BLaER1 (cell line): Measurements from ENCODE around the gene PPP1R3F.
"Not testable (repeated sequence)": the region's sequence is repeated elsewhere in the genome, so short reads cannot be mapped to it uniquely, and the experiment has no call there.

Experiments used
- H3K27ac ChIP-seq: shearing (Covaris generic); formaldehyde crosslinking; 2 replicates; pipeline ENCODE4 v1.8.1; 2022
- H3K27me3 ChIP-seq: shearing (Covaris generic); formaldehyde crosslinking; 2 replicates; pipeline ENCODE4 v1.8.1; 2022
- H3K36me3 ChIP-seq: shearing (Covaris generic); formaldehyde crosslinking; 2 replicates; pipeline ENCODE4 v1.8.1; 2022
- H3K4me1 ChIP-seq: shearing (Covaris generic); formaldehyde crosslinking; 2 replicates; pipeline ENCODE4 v1.8.1; 2022
- H3K4me2 ChIP-seq: shearing (Covaris generic); formaldehyde crosslinking; 2 replicates; pipeline ENCODE4 v1.8.1; 2022
- H3K4me3 ChIP-seq: shearing (Covaris generic); formaldehyde crosslinking; 2 replicates; pipeline ENCODE4 v1.8.1; 2022
- H3K9ac ChIP-seq: shearing (Covaris generic); formaldehyde crosslinking; 2 replicates; pipeline ENCODE4 v1.8.1; 2022
- H3K9me3 ChIP-seq: shearing (Covaris generic); formaldehyde crosslinking; 2 replicates; pipeline ENCODE4 v1.8.1; 2022
- H4K20me1 ChIP-seq: shearing (Covaris generic); formaldehyde crosslinking; 2 replicates; pipeline ENCODE4 v1.8.1; 2022
- Cebpa-rat ChIP-seq: shearing (Covaris generic); IDR thresholded peaks from 2 replicates; pipeline ENCODE4 v1.8.1; 2022

PPP1R3F gene

DNA sequence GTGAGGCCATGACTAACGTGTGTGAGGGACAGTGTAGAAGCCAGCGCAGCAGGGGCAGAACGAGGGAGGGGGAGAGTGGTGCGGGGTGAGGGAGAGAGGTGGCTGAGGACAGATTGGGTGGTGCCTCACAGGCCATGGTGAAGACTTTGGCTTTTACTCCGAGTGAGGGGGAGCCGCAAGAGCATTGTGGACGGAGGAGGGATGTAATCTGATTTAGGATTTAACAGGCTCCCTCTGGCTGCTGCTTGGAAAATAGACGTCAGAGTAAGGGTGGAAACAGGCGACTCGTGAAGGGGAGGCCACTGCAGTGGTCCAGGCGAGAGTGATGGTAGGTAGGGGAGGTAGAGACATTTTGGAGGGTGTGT is 13.0 kb downstream of the PPP1R3F start:
- Histone ChIP-seq H3K9me3 (no peaks in the 10 kb centered on the region), H3K4me2 (no peak overlapping the region), H4K20me1 (peaks cover 18% of the 10 kb centered on the region; the same call in 1 of the 2 replicates), H3K27ac (no peak overlapping the region), H3K4me3 (no peak overlapping the region), H3K9ac (no peak overlapping the region), H3K36me3 (peaks cover 11% of the 10 kb centered on the region; the same call in 1 of the 2 replicates), H3K27me3 (peaks cover 89% of the 10 kb centered on the region), H3K4me1 (no peaks in the 10 kb centered on the region)
- TF ChIP-seq Cebpa-rat = no peak

DNA sequence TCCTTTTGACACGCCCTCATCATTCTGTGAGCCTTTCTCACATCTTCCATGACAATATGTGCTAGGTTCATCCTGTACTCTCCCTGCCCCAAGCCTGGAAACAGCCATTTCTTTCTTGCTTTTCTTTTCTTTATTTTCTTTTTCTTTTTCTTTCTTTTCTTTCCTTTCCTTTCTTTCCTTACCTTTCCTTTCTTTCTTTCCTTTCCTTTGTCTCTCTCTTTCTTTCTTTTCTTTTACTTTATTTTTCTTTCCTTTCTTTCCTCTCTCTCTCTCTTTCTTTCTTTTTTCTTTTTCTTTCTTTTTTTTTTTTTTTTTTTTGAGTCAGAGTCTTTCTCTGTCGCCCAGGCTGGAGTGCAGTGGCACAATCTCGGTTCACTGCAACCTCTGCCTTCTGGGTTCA is 14.6 kb downstream of the PPP1R3F start:
- no peak overlapping the region for H3K9ac ChIP-seq
- peaks cover 11% of the 10 kb centered on the region; the same call in 1 of the 2 replicates for H3K36me3 ChIP-seq
- H3K27me3 ChIP-seq = peaks cover 87% of the 10 kb centered on the region
- H3K4me1 ChIP-seq = no peaks in the 10 kb centered on the region
- no peak overlapping the region for H3K4me2 ChIP-seq
- no peaks in the 10 kb centered on the region for H3K9me3 ChIP-seq
- no peak overlapping the region for H3K4me3 ChIP-seq
- no peak for TF ChIP-seq Cebpa-rat
- no peak overlapping the region for H3K27ac ChIP-seq
- peaks cover 5% of the 10 kb centered on the region; the same call in 1 of the 2 replicates for H4K20me1 ChIP-seq

DNA sequence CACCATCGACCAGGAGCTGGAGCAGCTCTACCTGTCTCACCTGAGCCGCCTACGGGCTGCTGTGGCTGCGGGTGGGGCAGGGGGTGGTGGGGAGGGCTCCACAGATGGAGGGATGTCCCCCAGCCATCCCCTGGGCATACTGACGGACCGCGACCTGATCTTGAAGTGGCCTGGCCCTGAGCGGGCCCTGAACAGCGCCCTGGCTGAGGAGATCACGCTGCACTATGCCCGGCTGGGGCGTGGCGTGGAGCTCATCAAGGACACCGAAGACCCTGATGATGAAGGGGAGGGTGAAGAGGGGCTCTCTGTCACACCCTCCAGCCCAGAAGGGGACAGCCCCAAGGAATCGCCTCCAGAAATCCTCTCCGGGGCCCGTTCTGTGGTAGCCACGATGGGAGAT is 16.5 kb downstream of the PPP1R3F start:
- no peak overlapping the region for H3K4me3 ChIP-seq
- peaks cover 11% of the 10 kb centered on the region; the same call in 1 of the 2 replicates for H3K36me3 ChIP-seq
- no peak overlapping the region for H3K9ac ChIP-seq
- TF ChIP-seq Cebpa-rat = no peak
- H3K27ac ChIP-seq = no peak overlapping the region
- no peaks in the 10 kb centered on the region for H3K4me1 ChIP-seq
- no peak overlapping the region for H3K4me2 ChIP-seq
- no peaks in the 10 kb centered on the region for H3K9me3 ChIP-seq
- peaks cover 5% of the 10 kb centered on the region; the same call in 1 of the 2 replicates for H4K20me1 ChIP-seq
- H3K27me3 ChIP-seq = peaks cover 90% of the 10 kb centered on the region

DNA sequence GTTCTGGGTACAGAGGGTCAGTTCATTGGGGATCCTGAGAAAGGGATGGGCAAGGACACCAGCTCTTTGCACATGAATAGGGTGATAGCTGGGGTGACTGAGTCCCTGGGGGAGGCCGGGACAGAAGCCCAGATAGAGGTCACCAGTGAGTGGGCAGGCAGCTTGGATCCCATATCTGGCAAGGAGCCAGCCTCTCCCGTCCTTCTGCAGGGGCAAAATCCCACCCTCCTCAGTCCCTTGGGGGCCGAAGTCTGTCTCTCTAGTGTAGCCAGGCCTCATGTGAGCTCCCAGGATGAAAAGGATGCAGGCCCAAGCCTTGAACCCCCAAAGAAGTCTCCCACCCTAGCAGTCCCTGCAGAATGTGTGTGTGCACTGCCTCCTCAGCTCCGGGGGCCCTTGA is 17.0 kb downstream of the PPP1R3F start:
- Histone ChIP-seq H3K36me3 (peaks cover 11% of the 10 kb centered on the region; the same call in 1 of the 2 replicates), H3K4me2 (no peak overlapping the region), H3K4me1 (no peaks in the 10 kb centered on the region), H3K9me3 (no peaks in the 10 kb centered on the region), H3K27ac (no peak overlapping the region), H3K4me3 (no peak overlapping the region), H3K27me3 (peaks cover 91% of the 10 kb centered on the region), H4K20me1 (peaks cover 5% of the 10 kb centered on the region; the same call in 1 of the 2 replicates), H3K9ac (no peak overlapping the region)
- TF ChIP-seq Cebpa-rat = no peak

DNA sequence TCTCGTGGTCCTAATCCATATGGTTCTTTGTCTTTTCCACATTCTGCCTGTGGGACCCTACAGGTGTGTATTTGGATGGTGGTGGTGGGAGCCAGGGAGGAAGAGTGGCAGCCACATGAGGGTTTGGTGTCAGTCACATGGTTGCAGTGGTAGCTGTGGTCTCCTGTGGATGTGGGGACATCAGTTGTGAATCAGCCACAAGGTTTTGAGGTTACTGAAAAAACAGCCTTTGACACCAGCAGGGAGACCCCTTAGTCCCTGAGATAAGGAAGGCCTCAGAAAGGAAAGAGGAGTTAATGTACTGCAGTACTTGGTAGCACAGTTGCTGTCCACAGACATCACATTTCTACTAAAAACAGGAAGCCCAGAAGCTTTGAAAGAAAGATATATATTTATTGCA is 18.1 kb downstream of the PPP1R3F start:
- H3K27me3 ChIP-seq = peaks cover 86% of the 10 kb centered on the region
- H3K36me3 ChIP-seq = peaks cover 11% of the 10 kb centered on the region; the same call in 1 of the 2 replicates
- no peaks in the 10 kb centered on the region for H3K9me3 ChIP-seq
- peaks cover 2% of the 10 kb centered on the region; the same call in 1 of the 2 replicates for H4K20me1 ChIP-seq
- H3K4me1 ChIP-seq = no peaks in the 10 kb centered on the region
- TF ChIP-seq Cebpa-rat = no peak
- no peak overlapping the region for H3K27ac ChIP-seq
- H3K4me2 ChIP-seq = no peak overlapping the region
- no peak overlapping the region for H3K4me3 ChIP-seq
- no peak overlapping the region for H3K9ac ChIP-seq

DNA sequence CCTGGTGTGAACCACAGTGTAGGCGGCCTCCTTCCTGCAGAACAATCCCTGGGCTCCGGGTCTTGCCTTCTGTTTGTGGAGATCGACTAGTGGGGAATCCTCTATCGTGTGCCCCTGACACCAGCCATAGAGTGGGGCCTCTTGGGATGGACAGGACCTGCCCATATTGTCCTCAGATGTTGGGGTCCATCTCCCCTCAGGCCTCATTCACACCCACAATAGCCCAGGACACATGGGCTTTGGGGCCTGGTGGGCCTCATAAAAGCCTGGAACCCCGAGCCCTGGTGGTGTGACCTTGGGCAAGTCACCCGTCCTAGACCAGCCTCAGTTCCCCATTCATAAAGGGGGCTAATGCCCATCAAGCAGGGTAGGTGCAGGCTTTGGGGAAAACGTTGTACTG is 20.6 kb downstream of the PPP1R3F start:
- peaks cover 86% of the 10 kb centered on the region for H3K27me3 ChIP-seq
- no peaks in the 10 kb centered on the region for H3K4me1 ChIP-seq
- no peak overlapping the region for H3K9ac ChIP-seq
- no peaks in the 10 kb centered on the region for H3K9me3 ChIP-seq
- H3K4me3 ChIP-seq = no peak overlapping the region
- H4K20me1 ChIP-seq = no peaks in the 10 kb centered on the region; the same call in 1 of the 2 replicates
- H3K27ac ChIP-seq = no peak overlapping the region
- H3K36me3 ChIP-seq = peaks cover 11% of the 10 kb centered on the region; the same call in 1 of the 2 replicates
- no peak for TF ChIP-seq Cebpa-rat
- H3K4me2 ChIP-seq = no peak overlapping the region

DNA sequence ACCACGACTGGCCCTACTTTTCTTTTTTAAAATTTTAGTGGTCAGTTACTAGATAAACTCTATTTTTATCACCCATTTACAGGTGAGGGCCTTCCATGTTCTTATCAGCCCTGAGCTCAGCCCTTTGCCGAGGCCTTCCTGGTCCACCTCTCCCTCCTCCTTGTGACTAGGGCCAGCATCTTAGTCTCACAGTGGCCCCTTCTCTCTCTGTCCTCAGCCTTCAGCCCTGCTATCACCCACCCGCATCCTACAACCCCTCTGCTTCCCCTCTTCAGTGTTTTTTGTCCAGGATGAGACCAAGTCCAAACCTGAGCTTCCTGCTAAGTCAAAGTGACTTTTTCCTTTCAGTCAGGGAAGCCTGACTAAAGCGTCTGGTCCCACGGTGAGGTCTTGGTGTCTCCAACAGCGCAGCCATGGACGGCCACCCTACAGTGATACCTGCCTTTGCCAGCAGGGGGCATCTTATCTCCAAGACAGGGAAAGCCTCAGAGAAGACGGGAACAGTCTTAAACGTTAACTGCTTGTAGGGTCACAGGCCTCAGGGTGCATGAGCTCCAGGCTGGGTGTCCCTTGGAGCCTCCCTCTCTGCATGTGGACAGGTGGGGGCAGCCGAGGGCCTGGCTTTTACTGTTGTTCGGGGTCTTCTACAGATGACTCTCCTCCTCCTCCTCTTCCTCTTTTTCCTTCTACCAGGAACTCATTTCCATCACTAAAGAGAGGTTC is 22.2 kb downstream of the PPP1R3F start:
- Histone ChIP-seq H3K27ac (no peak overlapping the region), H3K4me2 (no peak overlapping the region), H3K4me1 (no peaks in the 10 kb centered on the region), H3K4me3 (no peak overlapping the region), H4K20me1 (no peaks in the 10 kb centered on the region; the same call in 1 of the 2 replicates), H3K36me3 (no peaks in the 10 kb centered on the region), H3K27me3 (peaks cover 85% of the 10 kb centered on the region), H3K9ac (no peak overlapping the region), H3K9me3 (no peaks in the 10 kb centered on the region)
- no peak for TF ChIP-seq Cebpa-rat

DNA sequence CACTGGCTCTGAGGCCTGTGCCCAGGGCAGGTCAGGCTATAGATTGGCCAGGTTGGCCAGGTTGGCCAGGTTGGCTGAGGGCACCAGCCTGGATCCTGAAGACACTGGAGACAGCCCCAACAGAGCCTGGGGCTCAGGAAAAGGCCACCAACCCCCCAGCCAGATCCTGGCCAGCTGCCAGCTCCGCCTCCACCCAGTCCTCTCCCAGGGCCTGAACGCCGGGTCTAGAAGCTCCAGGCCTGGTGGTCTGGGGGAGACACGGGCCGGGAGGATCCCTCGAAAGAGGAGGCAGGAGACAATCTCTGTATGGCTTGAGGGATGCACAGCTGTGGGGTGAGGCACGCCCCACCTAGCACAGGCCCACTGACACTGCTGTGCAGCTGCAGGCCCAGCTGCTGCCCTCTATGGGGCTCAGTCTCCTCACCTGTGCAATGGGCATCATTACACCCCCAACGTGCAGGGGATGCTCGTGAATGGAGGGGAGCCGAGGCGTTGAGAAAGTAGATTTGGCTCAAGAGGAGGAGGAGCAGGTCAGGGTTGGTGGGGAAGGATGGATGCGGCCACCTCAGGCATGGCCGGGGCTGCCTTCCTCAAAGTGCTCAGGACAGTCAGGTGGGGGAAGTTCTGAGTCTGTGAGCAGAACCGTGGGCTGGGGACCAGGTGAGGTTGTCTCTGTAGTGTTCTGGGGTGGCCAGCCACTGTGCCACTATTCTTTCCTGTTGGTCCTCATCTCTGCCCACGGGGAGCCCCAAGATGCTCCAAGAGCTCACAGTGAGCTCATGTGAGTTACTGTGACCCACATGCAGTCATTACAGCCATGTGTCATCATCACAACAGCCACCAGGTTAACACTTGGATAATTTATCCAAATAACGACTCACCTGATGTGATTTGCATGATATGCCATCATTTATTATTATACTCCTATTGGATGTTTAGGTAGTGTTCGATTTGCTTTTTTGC is 23.1 kb downstream of the PPP1R3F start:
- Histone ChIP-seq H3K27me3 (peaks cover 79% of the 10 kb centered on the region), H3K4me2 (no peak overlapping the region), H3K4me3 (no peak overlapping the region), H3K27ac (no peak overlapping the region), H3K9ac (no peak overlapping the region), H3K9me3 (no peaks in the 10 kb centered on the region), H4K20me1 (no peaks in the 10 kb centered on the region), H3K36me3 (no peaks in the 10 kb centered on the region), H3K4me1 (no peaks in the 10 kb centered on the region)
- TF ChIP-seq Cebpa-rat = no peak

DNA sequence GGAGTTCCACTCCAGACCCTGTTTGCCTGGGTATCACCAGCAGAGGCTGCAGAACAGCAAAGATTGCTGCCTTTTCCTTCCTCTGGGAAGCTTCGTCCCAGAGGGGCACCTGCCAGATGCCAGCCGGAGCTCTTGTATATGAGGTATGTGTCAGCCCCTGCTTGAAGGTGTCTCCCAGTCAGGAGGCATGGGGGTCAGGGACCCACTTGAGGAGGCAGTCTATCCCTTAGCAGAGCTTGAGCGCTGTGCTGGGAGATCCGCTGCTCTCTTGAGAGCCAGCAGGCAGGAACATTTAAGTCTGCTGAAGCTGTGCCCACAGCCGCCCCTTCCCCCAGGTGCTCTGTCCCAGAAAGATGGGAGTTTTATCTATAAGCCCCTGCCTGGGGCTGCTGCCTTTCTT is 29.7 kb downstream of the PPP1R3F start:
- H3K4me2 ChIP-seq, H4K20me1 ChIP-seq, H3K4me3 ChIP-seq, H3K36me3 ChIP-seq, H3K4me1 ChIP-seq, H3K27ac ChIP-seq, H3K9ac ChIP-seq, H3K9me3 ChIP-seq: not testable (repeated sequence)
- peaks cover 88% of the 10 kb centered on the region for H3K27me3 ChIP-seq

DNA sequence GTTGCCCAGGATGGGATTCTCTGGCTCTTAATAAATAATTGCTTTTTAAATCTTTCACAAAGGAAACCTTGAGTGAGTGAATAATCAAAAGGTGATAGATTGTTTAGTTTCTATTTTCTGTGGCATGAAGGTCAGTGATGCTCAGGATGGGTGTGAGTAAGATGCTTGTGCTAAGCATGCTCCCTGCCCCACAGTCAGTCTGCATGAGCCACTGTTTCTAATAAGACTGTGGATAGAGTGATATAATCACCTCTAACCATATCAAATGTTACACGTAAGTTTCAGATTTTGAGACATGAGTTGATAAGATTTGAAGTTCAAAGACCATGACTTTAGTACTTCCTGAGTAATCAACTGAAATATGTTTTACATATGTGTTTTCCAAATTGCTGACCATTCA is 31.1 kb downstream of the PPP1R3F start:
- Histone ChIP-seq H3K4me3 (no peak overlapping the region), H3K4me2 (no peak overlapping the region), H3K9ac (no peak overlapping the region), H3K9me3 (no peaks in the 10 kb centered on the region), H3K4me1 (no peaks in the 10 kb centered on the region), H3K36me3 (no peaks in the 10 kb centered on the region), H4K20me1 (no peaks in the 10 kb centered on the region), H3K27me3 (peaks cover 77% of the 10 kb centered on the region), H3K27ac (no peak overlapping the region)
- no peak for TF ChIP-seq Cebpa-rat
